SK-N-SH (cell line): ENCODE measurements around the gene ADAMTS2. TPM values are rescaled to one million over a fixed set of nuclear protein-coding genes. Genes with fewer than 3 reads are reported as not detected.

Experiments used
- CTCF ChIA-PET: fragments of 300-600, 350-600 bp; formaldehyde crosslinking; extraction: SDS; loops from one replicate; lab custom pipeline; 2021; lab: Yijun Ruan, JAX
- POLR2A ChIA-PET: fragments of 350-600 bp; sonication (Branson Sonifier 250); formaldehyde crosslinking; extraction: SDS; loops from one replicate; lab custom pipeline; 2020; ENCODE audit warnings: antibody characterized with exemption, inconsistent platforms; lab: Yijun Ruan, JAX
- DNase-seq: peaks from one replicate; pipeline ENCODE4 v3.0.0; 2012
- H2AFZ ChIP-seq: fragments of 200-600 bp; sonication (generic); 2 replicates; pipeline ENCODE4 v1.8.1; 2016; ENCODE audit warnings: antibody characterized with exemption, mild to moderate bottlenecking, low read depth
- H3F3A ChIP-seq: fragments of 200-600 bp; sonication (generic); replicated peaks from 2 replicates; pipeline ENCODE3; 2016; ENCODE audit warnings: antibody characterized with exemption, mild to moderate bottlenecking; ENCODE audit not compliant: insufficient read depth
- H3K27ac ChIP-seq, 2 experiments: fragments of 200-500 bp in 1 of 2; fragments of 200-600 bp in 1 of 2; sonication (Bioruptor generic) in 1 of 2; sonication (generic), shearing (Covaris generic) in 1 of 2; 2 replicates each; pipeline versions ENCODE4 v1.5.1 to v1.6.1; 2014 to 2016; ENCODE audit warnings: low read depth in 2 of 2, inconsistent platforms in 1 of 2, low read length in 1 of 2, mild to moderate bottlenecking in 1 of 2, mixed read lengths in 1 of 2
- H3K27me3 ChIP-seq: fragments of 200-600 bp; sonication (generic), shearing (Covaris generic); 2 replicates; pipeline ENCODE4 v1.6.1; 2016; ENCODE audit warnings: mixed run types; ENCODE audit not compliant: insufficient read depth
- H3K36me3 ChIP-seq, 2 experiments: fragments of 200-500 bp in 1 of 2; fragments of 200-600 bp in 1 of 2; sonication (Bioruptor generic) in 1 of 2; sonication (generic) in 1 of 2; replicated peaks in 1 of 2; 2 replicates each; pipeline versions ENCODE3 to v1.5.1; 2014 to 2016; ENCODE audit warnings: low read length in 1 of 2, mild to moderate bottlenecking in 1 of 2; ENCODE audit not compliant: insufficient read depth in 2 of 2, control insufficient read depth in 1 of 2
- H3K4me1 ChIP-seq, 2 experiments: fragments of 200-500 bp in 1 of 2; fragments of 200-600 bp in 1 of 2; sonication (Bioruptor generic) in 1 of 2; sonication (generic), shearing (Covaris generic) in 1 of 2; 2 replicates each; pipeline versions ENCODE4 v1.5.1 to v1.6.1; 2014 to 2016; ENCODE audit warnings: low read depth in 1 of 2, low read length in 1 of 2, mixed run types in 1 of 2; ENCODE audit not compliant: insufficient read depth in 2 of 2, control insufficient read depth in 1 of 2
- H3K4me2 ChIP-seq: fragments of 200-600 bp; sonication (generic), shearing (Covaris generic); 2 replicates; pipeline ENCODE4 v1.6.1; 2017; ENCODE audit warnings: mixed run types
- H3K4me3 ChIP-seq, 2 experiments: fragments of 200-500 bp in 1 of 2; fragments of 200-600 bp in 1 of 2; sonication (Bioruptor generic) in 1 of 2; sonication (generic), shearing (Covaris generic) in 1 of 2; 2 replicates each; pipeline versions ENCODE4 v1.5.1 to v1.8.1; 2014 to 2016; ENCODE audit warnings: low read depth in 2 of 2, inconsistent platforms in 1 of 2, low read length in 1 of 2, mild to moderate bottlenecking in 1 of 2, mixed read lengths in 1 of 2, moderate library complexity in 1 of 2
- H3K79me2 ChIP-seq: fragments of 200-600 bp; sonication (generic); 2 replicates; pipeline ENCODE4 v1.8.1; 2017; ENCODE audit warnings: mild to moderate bottlenecking; ENCODE audit not compliant: insufficient read depth
- H3K9ac ChIP-seq: fragments of 200-600 bp; sonication (generic); 2 replicates; pipeline ENCODE4 v1.6.1; 2017; ENCODE audit warnings: mixed run types
- H3K9me2 ChIP-seq: fragments of 200-600 bp; sonication (generic); 2 replicates; pipeline ENCODE4 v1.6.1; 2017; ENCODE audit warnings: mixed run types
- H3K9me3 ChIP-seq: fragments of 200-600 bp; sonication (generic); 2 replicates; pipeline ENCODE4 v1.6.1; 2017; ENCODE audit warnings: mixed run types, mild to moderate bottlenecking, moderate library complexity
- H4K20me1 ChIP-seq: fragments of 200-600 bp; sonication (generic); 2 replicates; pipeline ENCODE4 v1.6.1; 2017; ENCODE audit warnings: mild to moderate bottlenecking, mixed run types; ENCODE audit not compliant: insufficient read depth
- CHD2 ChIP-seq: fragments of 150-350 bp; IDR thresholded peaks from 2 replicates; pipeline ENCODE4 v1.6.1; 2018; ENCODE audit warnings: low read length; ENCODE audit not compliant: partially characterized antibody
- CTCF ChIP-seq: fragments of 200-600 bp; sonication (generic); IDR thresholded peaks from 2 replicates; pipeline ENCODE4 v1.6.1; 2017; ENCODE audit warnings: antibody characterized with exemption, mild to moderate bottlenecking, moderate library complexity
- ELF1 ChIP-seq: IDR thresholded peaks from 2 replicates; pipeline ENCODE4 v1.4.0; 2012
- EP300 ChIP-seq, 2 experiments: IDR thresholded peaks; 2 replicates each; pipeline versions ENCODE4 v1.4.0 to v1.6.1; 2012; ENCODE audit warnings: borderline replicate concordance in 1 of 2, low read depth in 1 of 2, low read length in 1 of 2
- FOSL2 ChIP-seq: IDR thresholded peaks from 2 replicates; pipeline ENCODE4 v1.4.0; 2012; ENCODE audit warnings: low read depth, mild to moderate bottlenecking, moderate library complexity, borderline replicate concordance
- FOXJ3 ChIP-seq: sonication (generic); formaldehyde crosslinking; IDR thresholded peaks from 2 replicates; pipeline ENCODE4 v1.5.1; 2020; ENCODE audit warnings: mild to moderate bottlenecking, missing genetic modification reagents
- FOXM1 ChIP-seq: IDR thresholded peaks from 2 replicates; pipeline ENCODE4 v1.4.0; 2012; ENCODE audit warnings: low read depth, mild to moderate bottlenecking
- GABPA ChIP-seq: IDR thresholded peaks from 2 replicates; pipeline ENCODE4 v1.4.0; 2012; ENCODE audit warnings: low read depth, mild to moderate bottlenecking
- IRF3 ChIP-seq: fragments of 150-350 bp; IDR thresholded peaks from 2 replicates; pipeline ENCODE4 v1.6.1; 2016; ENCODE audit warnings: mild to moderate bottlenecking, low read depth, low read length
- JUND ChIP-seq: IDR thresholded peaks from 2 replicates; pipeline ENCODE4 v1.4.0; 2012
- PBX3 ChIP-seq: IDR thresholded peaks from 2 replicates; pipeline ENCODE4; 2012
- RCOR1 ChIP-seq: fragments of 150-350 bp; IDR thresholded peaks from 2 replicates; pipeline ENCODE4 v1.6.1; 2017; ENCODE audit warnings: antibody characterized with exemption, low read length
- REST ChIP-seq: IDR thresholded peaks from 2 replicates; pipeline ENCODE4 v1.6.1; 2012; ENCODE audit warnings: mild to moderate bottlenecking, low read depth, low read length, moderate library complexity
- RXRA ChIP-seq: IDR thresholded peaks from 2 replicates; pipeline ENCODE4 v1.4.0; 2012; ENCODE audit warnings: low read depth, mild to moderate bottlenecking, borderline replicate concordance
- TCF12 ChIP-seq: IDR thresholded peaks from 2 replicates; pipeline ENCODE4 v1.4.0; 2012
- USF1 ChIP-seq: IDR thresholded peaks from 2 replicates; pipeline ENCODE4 v1.4.0; 2012; ENCODE audit warnings: low read depth, borderline replicate concordance
- WGBS: methylation state at CpG from one replicate; pipeline ENCODE4 v1.1.6; 2017; ENCODE audit warnings: low lambda C conversion rate; 5-methylcytosine and 5-hydroxymethylcytosine counted together
- polyA plus RNA-seq, 3 experiments: library from polyadenylated mRNA; depleted of rRNA; stranded (reverse); fragments of >200 nt; gene quantifications; 2 replicates each; pipeline ENCODE4 v1.2.3, GENCODE V29; 2012
- TF ChIP-seq, protein P1 (sequence below): IDR thresholded peaks from 2 replicates; pipeline ENCODE4 v1.4.0; 2012; ENCODE audit warnings: low read depth

Gene ADAMTS2
- polyA plus RNA-seq, 1 of the 3 experiments (the other 2 are of a cell fraction), result 0.12 TPM

- Histone ChIP-seq H4K20me1 (no peaks in the 10 kb centered on the region), H3K4me3 (no peak overlapping the region), H3K4me2 (no peak overlapping the region), H3K36me3 (no peaks in the 10 kb centered on the region), H3K27ac (no peak overlapping the region), H3K4me1 (no peaks in the 10 kb centered on the region), H3K79me2 (no peaks in the 10 kb centered on the region), H3F3A (no peaks in the 10 kb centered on the region), H3K27me3 (no peaks in the 10 kb centered on the region), H3K9me2 (no peaks in the 10 kb centered on the region), H2AFZ (no peak overlapping the region), H3K9me3 (no peaks in the 10 kb centered on the region), H3K9ac (no peak overlapping the region)
- ChIA-PET CTCF (no interaction called here), POLR2A (no interaction called here)
- DNase-seq, result no peak
- 54% methylated on average over 5 of the region's 10 CpGs for WGBS
- TF ChIP-seq ELF1, result no peak
- TF ChIP-seq REST, result no peak
- TF ChIP-seq IRF3, result no peak
- no peak for TF ChIP-seq PBX3
- TF ChIP-seq CTCF, result no peak
- no peak for TF ChIP-seq USF1
- no peak for TF ChIP-seq RXRA
- TF ChIP-seq, protein P1, sequence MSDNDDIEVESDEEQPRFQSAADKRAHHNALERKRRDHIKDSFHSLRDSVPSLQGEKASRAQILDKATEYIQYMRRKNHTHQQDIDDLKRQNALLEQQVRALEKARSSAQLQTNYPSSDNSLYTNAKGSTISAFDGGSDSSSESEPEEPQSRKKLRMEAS, result no peak
- TF ChIP-seq GABPA, result no peak
- TF ChIP-seq TCF12, result no peak
- TF ChIP-seq FOSL2, result no peak
- no peak for TF ChIP-seq RCOR1
- no peak for TF ChIP-seq JUND
- TF ChIP-seq FOXJ3, result no peak
- TF ChIP-seq FOXM1, result no peak
- TF ChIP-seq CHD2, result no peak
- TF ChIP-seq EP300 (IDR thresholded peaks at IDR 0.05; ENCODE audit: borderline replicate concordance in 1 of 2, low read depth in 1 of 2, low read length in 1 of 2), result no peak
- TF ChIP-seq, all 33 proteins: peak for 0
These were observed 213.9 kb downstream of the ADAMTS2 start for GRCh38 chr5:179131321-179131835.
